Astrocyte (in vitro differentiated cells and primary cell): ENCODE results near the gene ACOT8. TPM values are rescaled to one million over a fixed set of nuclear protein-coding genes. Genes with fewer than 3 reads are reported as not detected.

Experiments
- DNase-seq: peaks from one replicate; pipeline ENCODE4 v3.0.0-alpha.2; 2010; ENCODE audit warnings: low read depth
- FAIRE-seq: peaks from 2 replicates; lab custom pipeline; 2011; peaks lifted over from hg19 to GRCh38; lab: Jason Lieb, UNC
- H2AFZ ChIP-seq: 2 replicates; pipeline ENCODE4 v1.6.0; 2012; ENCODE audit warnings: low read depth, low read length, inconsistent platforms
- H3K27ac ChIP-seq: 2 replicates; pipeline ENCODE4 v1.5.1; 2011; ENCODE audit warnings: low read depth, low read length, inconsistent platforms
- H3K27me3 ChIP-seq: 2 replicates; pipeline ENCODE4 v1.6.0; 2011; ENCODE audit warnings: low read length, inconsistent platforms; ENCODE audit not compliant: insufficient read depth
- H3K36me3 ChIP-seq: 2 replicates; pipeline ENCODE4 v1.5.1; 2011; ENCODE audit warnings: low read length, inconsistent platforms; ENCODE audit not compliant: insufficient read depth
- H3K4me1 ChIP-seq: 2 replicates; pipeline ENCODE4 v1.5.1; 2011; ENCODE audit warnings: low read length, inconsistent platforms; ENCODE audit not compliant: insufficient read depth
- H3K4me2 ChIP-seq: 2 replicates; pipeline ENCODE4 v1.6.0; 2012; ENCODE audit warnings: low read length, inconsistent platforms
- H3K4me3 ChIP-seq: 2 replicates; pipeline ENCODE4 v1.5.1; 2011; ENCODE audit warnings: low read depth, mild to moderate bottlenecking, low read length, inconsistent platforms; ENCODE audit not compliant: insufficient read depth
- H3K79me2 ChIP-seq: 2 replicates; pipeline ENCODE4 v1.6.0; 2012; ENCODE audit warnings: mild to moderate bottlenecking, low read length, inconsistent platforms; ENCODE audit not compliant: insufficient read depth
- H3K9ac ChIP-seq: 2 replicates; pipeline ENCODE4 v1.6.0; 2012; ENCODE audit warnings: mild to moderate bottlenecking, low read length, inconsistent platforms
- H3K9me3 ChIP-seq: 2 replicates; pipeline ENCODE4 v1.5.1; 2012; ENCODE audit warnings: low read depth, mild to moderate bottlenecking, low read length, inconsistent platforms; ENCODE audit not compliant: insufficient read depth
- H4K20me1 ChIP-seq: 2 replicates; pipeline ENCODE4 v1.6.0; 2012; ENCODE audit warnings: low read length, inconsistent platforms; ENCODE audit not compliant: insufficient read depth
- H3K27ac Mint-ChIP-seq: one replicate; pipeline ENCODE4 v1.8.0; 2021; ENCODE audit warnings: mild to moderate bottlenecking, mixed read lengths; ENCODE audit not compliant: unreplicated experiment
- H3K27me3 Mint-ChIP-seq: one replicate; pipeline ENCODE4 v1.8.0; 2021; ENCODE audit warnings: low read depth, mixed read lengths; ENCODE audit not compliant: unreplicated experiment
- H3K36me3 Mint-ChIP-seq: one replicate; pipeline ENCODE4 v1.8.0; 2021; ENCODE audit warnings: low read depth, mixed read lengths; ENCODE audit not compliant: unreplicated experiment
- H3K4me1 Mint-ChIP-seq: one replicate; pipeline ENCODE4 v1.8.0; 2021; ENCODE audit warnings: low read depth, mixed read lengths; ENCODE audit not compliant: unreplicated experiment
- H3K4me3 Mint-ChIP-seq: one replicate; pipeline ENCODE4 v1.8.0; 2021; ENCODE audit warnings: mild to moderate bottlenecking, moderate library complexity, mixed read lengths; ENCODE audit not compliant: unreplicated experiment
- H3K9me3 Mint-ChIP-seq: one replicate; pipeline ENCODE4 v1.8.0; 2021; ENCODE audit warnings: mild to moderate bottlenecking, mixed read lengths; ENCODE audit not compliant: unreplicated experiment
- EZH2 ChIP-seq: IDR thresholded peaks from 2 replicates; pipeline ENCODE4 v1.6.1; 2012; ENCODE audit warnings: mild to moderate bottlenecking, low read length, inconsistent platforms; ENCODE audit not compliant: insufficient read depth
- total RNA-seq: library from RNA; stranded (reverse); gene quantifications from 2 replicates; pipeline ENCODE4 v1.2.1, GENCODE V29; 2021
- TF ChIP-seq, protein P1 (sequence below): IDR thresholded peaks from 2 replicates; pipeline ENCODE4 v1.5.1; 2011; ENCODE audit warnings: low read depth, mild to moderate bottlenecking, inconsistent platforms, low read length, moderate library complexity; ENCODE audit not compliant: insufficient read depth

The ACOT8 gene
- total RNA-seq, 1 donor from 2014 or later = 22.0 TPM

DNA sequence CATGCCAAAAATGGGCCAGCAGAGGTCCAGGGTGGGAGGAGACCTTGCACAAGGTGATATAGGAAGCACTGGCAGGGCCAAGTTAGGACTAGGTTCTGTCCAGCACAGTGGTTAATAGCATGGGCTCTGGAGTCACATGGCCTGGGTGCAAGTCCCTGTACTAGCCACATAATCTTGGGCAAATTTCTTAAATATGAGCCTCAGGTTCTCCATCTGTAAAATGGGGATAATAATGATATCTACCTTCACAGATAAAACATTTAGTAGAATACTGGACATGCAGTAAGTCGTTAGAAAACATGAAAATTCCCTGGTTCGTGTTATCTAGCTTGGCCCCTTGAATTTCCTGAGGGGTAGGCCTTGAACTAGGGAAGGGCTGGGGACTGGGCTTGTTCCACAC, 40.1 kb upstream of the ACOT8 start:
- Histone ChIP-seq H3K27me3 (no peaks in the 10 kb centered on the region), H3K79me2 (peaks cover 1% of the 10 kb centered on the region), H3K9ac (no peak overlapping the region), H3K4me2 (no peak overlapping the region), H3K9me3 (no peaks in the 10 kb centered on the region), H4K20me1 (peaks cover 12% of the 10 kb centered on the region), H3K4me3 (no peak overlapping the region), H3K4me1 (peaks cover 8% of the 10 kb centered on the region), H3K27ac (no peak overlapping the region), H3K36me3 (peaks cover 10% of the 10 kb centered on the region), H2AFZ (no peak overlapping the region)
- TF ChIP-seq, protein P1, sequence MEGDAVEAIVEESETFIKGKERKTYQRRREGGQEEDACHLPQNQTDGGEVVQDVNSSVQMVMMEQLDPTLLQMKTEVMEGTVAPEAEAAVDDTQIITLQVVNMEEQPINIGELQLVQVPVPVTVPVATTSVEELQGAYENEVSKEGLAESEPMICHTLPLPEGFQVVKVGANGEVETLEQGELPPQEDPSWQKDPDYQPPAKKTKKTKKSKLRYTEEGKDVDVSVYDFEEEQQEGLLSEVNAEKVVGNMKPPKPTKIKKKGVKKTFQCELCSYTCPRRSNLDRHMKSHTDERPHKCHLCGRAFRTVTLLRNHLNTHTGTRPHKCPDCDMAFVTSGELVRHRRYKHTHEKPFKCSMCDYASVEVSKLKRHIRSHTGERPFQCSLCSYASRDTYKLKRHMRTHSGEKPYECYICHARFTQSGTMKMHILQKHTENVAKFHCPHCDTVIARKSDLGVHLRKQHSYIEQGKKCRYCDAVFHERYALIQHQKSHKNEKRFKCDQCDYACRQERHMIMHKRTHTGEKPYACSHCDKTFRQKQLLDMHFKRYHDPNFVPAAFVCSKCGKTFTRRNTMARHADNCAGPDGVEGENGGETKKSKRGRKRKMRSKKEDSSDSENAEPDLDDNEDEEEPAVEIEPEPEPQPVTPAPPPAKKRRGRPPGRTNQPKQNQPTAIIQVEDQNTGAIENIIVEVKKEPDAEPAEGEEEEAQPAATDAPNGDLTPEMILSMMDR = no peak
- no peak for TF ChIP-seq EZH2
- Mint-ChIP-seq H3K36me3 (peaks cover 29% of the 10 kb centered on the region), H3K27me3 (no peaks in the 10 kb centered on the region), H3K4me3 (no peak overlapping the region), H3K4me1 (peaks cover 1% of the 10 kb centered on the region), H3K9me3 (no peaks in the 10 kb centered on the region), H3K27ac (no peak overlapping the region)
- FAIRE-seq (no peak), DNase-seq (no peak)

DNA sequence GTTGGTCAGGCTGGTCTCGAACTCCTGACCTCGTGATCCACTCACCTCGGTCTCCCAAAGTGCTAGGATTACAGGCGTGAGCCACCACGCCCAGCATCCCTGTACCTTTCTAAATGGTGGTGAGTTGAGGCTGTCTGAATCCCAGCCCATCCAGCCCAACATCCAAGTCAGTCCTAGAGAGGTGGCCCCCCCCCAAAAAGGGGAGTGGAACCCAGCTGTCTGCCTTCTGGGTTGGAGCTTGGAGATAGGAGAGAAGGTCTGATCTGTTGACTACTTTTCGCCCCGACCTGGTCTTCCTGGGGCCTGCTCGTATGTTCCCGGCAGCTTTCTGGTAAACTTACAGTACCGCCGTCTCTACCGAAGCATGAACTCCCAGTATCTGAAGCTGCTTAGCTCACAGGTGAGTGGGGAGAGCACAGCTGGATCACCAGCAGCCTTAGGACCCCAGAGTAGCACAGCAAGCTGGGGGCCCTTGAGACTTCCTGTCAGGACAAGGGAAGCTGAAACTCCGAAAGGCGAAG, 39.5 kb upstream of the ACOT8 start:
- Histone ChIP-seq H2AFZ (no peak overlapping the region), H3K27me3 (no peaks in the 10 kb centered on the region), H3K4me2 (no peak overlapping the region), H3K4me3 (no peak overlapping the region), H4K20me1 (peaks cover 15% of the 10 kb centered on the region), H3K79me2 (peaks cover 7% of the 10 kb centered on the region), H3K9ac (no peak overlapping the region), H3K4me1 (peaks cover 13% of the 10 kb centered on the region), H3K27ac (no peak overlapping the region), H3K36me3 (peaks cover 10% of the 10 kb centered on the region), H3K9me3 (no peaks in the 10 kb centered on the region)
- no peaks in the 10 kb centered on the region for H3K9me3 Mint-ChIP-seq
- no peaks in the 10 kb centered on the region for H3K27me3 Mint-ChIP-seq
- H3K4me1 Mint-ChIP-seq = peaks cover 5% of the 10 kb centered on the region
- no peak for DNase-seq
- TF ChIP-seq EZH2 = no peak
- TF ChIP-seq, protein P1 = no peak
- peaks cover 27% of the 10 kb centered on the region for H3K36me3 Mint-ChIP-seq
- no peak overlapping the region for H3K4me3 Mint-ChIP-seq
- FAIRE-seq = no peak
- H3K27ac Mint-ChIP-seq = no peak overlapping the region

DNA sequence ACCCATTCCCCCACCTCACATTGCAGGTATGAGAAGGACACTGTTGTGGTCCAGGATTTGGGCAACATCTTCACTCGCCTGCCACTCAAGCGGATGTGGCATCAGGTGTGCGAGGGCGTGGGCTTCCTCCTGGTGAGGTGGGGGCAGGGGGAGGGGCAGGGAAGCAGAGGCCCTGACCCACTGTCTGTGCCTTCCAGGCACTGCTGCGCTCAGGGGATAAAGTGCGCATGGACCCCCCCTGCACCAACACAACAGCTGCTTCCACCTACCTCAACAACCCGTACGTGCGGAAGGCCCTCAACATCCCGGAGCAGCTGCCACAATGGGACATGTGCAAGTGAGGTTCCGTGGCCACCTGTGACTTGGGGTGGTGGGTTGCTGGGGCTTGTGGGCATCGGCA, 37.6 kb upstream of the ACOT8 start:
- no peak overlapping the region for H3K4me3 Mint-ChIP-seq
- Histone ChIP-seq H4K20me1 (peaks cover 16% of the 10 kb centered on the region), H3K27me3 (no peaks in the 10 kb centered on the region), H3K9ac (no peak overlapping the region), H3K9me3 (no peaks in the 10 kb centered on the region), H3K4me3 (no peak overlapping the region), H3K4me2 (no peak overlapping the region), H2AFZ (no peak overlapping the region), H3K4me1 (peaks cover 28% of the 10 kb centered on the region), H3K79me2 (peaks cover 16% of the 10 kb centered on the region), H3K27ac (no peak overlapping the region), H3K36me3 (peaks cover 10% of the 10 kb centered on the region)
- no peak for DNase-seq
- H3K9me3 Mint-ChIP-seq = no peaks in the 10 kb centered on the region
- H3K36me3 Mint-ChIP-seq = peaks cover 27% of the 10 kb centered on the region
- H3K27me3 Mint-ChIP-seq = no peaks in the 10 kb centered on the region
- H3K27ac Mint-ChIP-seq = no peak overlapping the region
- no peak for TF ChIP-seq EZH2
- TF ChIP-seq, protein P1 = no peak
- peaks cover 8% of the 10 kb centered on the region for H3K4me1 Mint-ChIP-seq
- FAIRE-seq = no peak
